Measurements from ENCODE around the gene PDE6B.

DNA sequence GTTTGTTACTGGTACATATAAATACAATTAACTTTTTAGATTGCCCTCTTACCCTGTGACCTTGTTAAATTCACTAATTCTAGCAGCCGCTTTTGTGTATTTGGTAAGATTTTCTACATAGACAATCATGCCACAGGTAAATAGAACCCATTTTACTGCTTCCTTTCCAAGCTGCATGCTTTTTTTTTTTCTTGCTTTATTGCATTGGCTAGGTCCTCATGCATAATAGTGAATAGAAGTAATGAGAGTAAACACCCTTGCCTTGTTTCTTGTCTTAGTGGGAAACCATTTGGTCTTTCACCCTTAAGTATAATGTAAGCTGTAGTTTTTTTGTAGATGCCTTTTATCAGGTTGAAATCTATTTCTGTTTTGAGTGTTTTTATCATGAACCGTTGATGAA lies 41.6 kb upstream of the PDE6B start:
- TF ChIP-seq POLR2AphosphoS5 (IDR thresholded peaks at IDR 0.05; ENCODE audit: borderline replicate concordance, low read depth, low read length), result no peak
- no peak for TF ChIP-seq EZH2 (IDR thresholded peaks at IDR 0.05)
